ENCODE data around the gene EXD3.

DNA sequence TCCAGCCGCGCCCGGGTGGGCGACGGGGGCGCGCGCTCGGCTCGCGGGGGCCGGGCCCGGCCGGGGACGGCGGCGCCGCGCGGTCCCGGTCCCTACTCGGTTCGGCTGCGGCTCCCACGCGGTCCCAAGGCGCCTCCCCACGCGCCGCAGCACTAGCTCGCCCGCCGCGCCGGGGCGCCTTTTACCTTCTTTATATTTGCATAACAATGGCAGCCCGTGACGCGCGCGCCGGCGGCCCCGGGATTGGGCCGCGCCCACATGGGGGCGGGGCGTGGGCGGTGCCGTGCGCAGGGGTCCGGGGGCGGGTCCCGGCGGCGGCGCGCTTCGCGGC, 120.9 kb downstream of the EXD3 start, which contains the start of gene NRARP:
- TF ChIP-seq CTCF (IDR thresholded peaks at IDR 0.05) (no peak), EP300 (IDR thresholded peaks at IDR 0.05) (no peak)

Data from sigmoid colon (tissue), 4 donors.